SJSA1 (cell line): ENCODE results near the gene COLQ. TPM values are rescaled to one million over a fixed set of nuclear protein-coding genes. Genes with fewer than 3 reads are reported as not detected.
"Not testable (repeated sequence)": the region's sequence is repeated elsewhere in the genome, so short reads cannot be mapped to it uniquely, and the experiment has no call there.

ENCODE experiments used
- DNase-seq, 2 experiments: peaks; one replicate each; pipeline ENCODE4 v3.0.0-alpha.2; 2015 to 2020; ENCODE audit warnings: low spot score in 2 of 2, low read depth in 1 of 2
- H3K27ac ChIP-seq: fragments of 250-450 bp; sonication (Bioruptor Pico); 2 replicates; pipeline ENCODE4 v1.5.1; 2020; ENCODE audit warnings: mild to moderate bottlenecking, moderate library complexity
- H3K27me3 ChIP-seq: fragments of 250-450 bp; sonication (Bioruptor Pico); replicated peaks from 2 replicates; pipeline ENCODE4 v1.5.1; 2020; ENCODE audit warnings: mild to moderate bottlenecking, moderate library complexity
- H3K36me3 ChIP-seq: fragments of 250-450 bp; sonication (Bioruptor Pico); 2 replicates; pipeline ENCODE4 v1.5.1; 2020; ENCODE audit warnings: mild to moderate bottlenecking
- H3K4me1 ChIP-seq: fragments of 250-450 bp; sonication (Bioruptor Pico); replicated peaks from 2 replicates; pipeline ENCODE4 v1.6.1; 2021; ENCODE audit warnings: mild to moderate bottlenecking
- H3K4me3 ChIP-seq: fragments of 250-450 bp; sonication (Bioruptor Pico); 2 replicates; pipeline ENCODE4 v1.5.1; 2020; ENCODE audit warnings: mild to moderate bottlenecking
- H3K9me3 ChIP-seq: fragments of 250-450 bp; sonication (Bioruptor Pico); replicated peaks from 2 replicates; pipeline ENCODE4 v1.5.1; 2020; ENCODE audit warnings: mild to moderate bottlenecking
- total RNA-seq: library from RNA; depleted of rRNA; stranded (reverse); fragments of >200 nt; shearing (Covaris generic); gene quantifications from 2 replicates; pipeline ENCODE4 v1.2.3, GENCODE V29; 2014

COLQ gene
- total RNA-seq, 1 experiment from 2014 or later, result 0.29 TPM

DNA sequence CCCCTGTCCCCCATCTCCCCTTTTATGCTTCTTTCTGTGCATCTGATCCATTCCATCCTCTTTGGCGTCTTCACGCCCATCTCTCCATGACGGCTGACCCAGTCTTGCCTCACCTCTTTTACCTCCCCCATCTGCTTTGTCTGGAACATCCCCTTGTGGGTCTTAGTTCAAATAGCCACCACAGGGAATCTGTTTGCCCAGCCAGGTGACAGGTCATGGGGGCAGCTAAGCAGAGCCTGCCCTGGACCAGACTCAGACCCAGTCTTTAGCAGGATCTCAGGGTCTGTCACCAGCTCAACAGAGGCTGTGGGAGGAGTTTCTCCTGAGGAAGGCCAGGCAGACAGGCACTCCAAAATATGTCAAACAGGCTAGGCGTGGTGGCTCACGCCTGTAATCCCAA lies 28.1 kb downstream of the COLQ start:
- Histone ChIP-seq H3K4me3 (no peak overlapping the region), H3K36me3 (no peaks in the 10 kb centered on the region), H3K9me3 (no peaks in the 10 kb centered on the region), H3K27me3 (no peaks in the 10 kb centered on the region), H3K4me1 (peaks cover 15% of the 10 kb centered on the region), H3K27ac (no peak overlapping the region)
- no peak for DNase-seq

DNA sequence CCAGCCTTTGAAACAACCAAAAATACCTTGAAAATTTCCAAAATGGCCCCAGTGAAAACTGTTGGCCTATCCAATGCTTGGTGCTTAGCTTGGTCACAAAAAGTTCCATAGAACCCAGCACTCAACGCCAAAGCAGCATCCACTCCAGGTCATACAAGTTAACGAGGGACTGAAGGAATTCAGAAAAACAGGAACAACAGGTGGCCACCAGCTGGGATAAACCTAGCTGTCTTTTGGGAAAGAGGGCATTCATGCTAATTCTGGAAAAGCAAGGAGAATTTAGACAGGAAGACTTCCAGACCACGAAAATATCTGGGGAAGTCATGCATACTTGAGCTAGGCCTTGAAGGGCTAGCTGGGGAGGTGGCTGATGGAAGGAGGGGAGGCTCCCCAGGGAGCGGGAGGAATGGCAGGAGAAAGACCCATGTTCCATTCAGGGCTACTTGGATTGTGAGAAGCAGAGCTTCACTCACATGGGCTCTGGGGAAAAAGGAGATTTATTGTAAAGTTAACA lies 28.6 kb downstream of the COLQ start:
- H3K27ac ChIP-seq, result no peak overlapping the region
- H3K36me3 ChIP-seq, result no peaks in the 10 kb centered on the region
- no peaks in the 10 kb centered on the region for H3K27me3 ChIP-seq
- no peak overlapping the region for H3K4me3 ChIP-seq
- peaks cover 15% of the 10 kb centered on the region for H3K4me1 ChIP-seq
- no peaks in the 10 kb centered on the region for H3K9me3 ChIP-seq
- no peak for DNase-seq

- Histone ChIP-seq H3K36me3 (no peaks in the 10 kb centered on the region), H3K9me3 (no peaks in the 10 kb centered on the region), H3K4me3 (no peak overlapping the region), H3K4me1 (peaks cover 9% of the 10 kb centered on the region), H3K27ac (no peak overlapping the region), H3K27me3 (no peaks in the 10 kb centered on the region)
- no peak for DNase-seq
Measured at GRCh38 chr3:15491143-15491542, 30.4 kb downstream of the COLQ start.

GRCh38 chr3:15490158-15490557 lies 31.3 kb downstream of the COLQ start:
- no peaks in the 10 kb centered on the region for H3K27me3 ChIP-seq
- no peak overlapping the region for H3K4me3 ChIP-seq
- no peaks in the 10 kb centered on the region for H3K9me3 ChIP-seq
- DNase-seq, result no peak
- H3K27ac ChIP-seq, result no peak overlapping the region
- H3K36me3 ChIP-seq, result no peaks in the 10 kb centered on the region
- no peaks in the 10 kb centered on the region; the same call in none of the 2 replicates for H3K4me1 ChIP-seq

- Histone ChIP-seq H3K4me1 (no peaks in the 10 kb centered on the region), H3K27ac (no peak overlapping the region), H3K36me3 (no peaks in the 10 kb centered on the region), H3K4me3 (no peak overlapping the region), H3K27me3 (no peaks in the 10 kb centered on the region), H3K9me3 (no peaks in the 10 kb centered on the region)
- no peak for DNase-seq
Measured at GRCh38 chr3:15488002-15488401, 33.5 kb downstream of the COLQ start.

DNA sequence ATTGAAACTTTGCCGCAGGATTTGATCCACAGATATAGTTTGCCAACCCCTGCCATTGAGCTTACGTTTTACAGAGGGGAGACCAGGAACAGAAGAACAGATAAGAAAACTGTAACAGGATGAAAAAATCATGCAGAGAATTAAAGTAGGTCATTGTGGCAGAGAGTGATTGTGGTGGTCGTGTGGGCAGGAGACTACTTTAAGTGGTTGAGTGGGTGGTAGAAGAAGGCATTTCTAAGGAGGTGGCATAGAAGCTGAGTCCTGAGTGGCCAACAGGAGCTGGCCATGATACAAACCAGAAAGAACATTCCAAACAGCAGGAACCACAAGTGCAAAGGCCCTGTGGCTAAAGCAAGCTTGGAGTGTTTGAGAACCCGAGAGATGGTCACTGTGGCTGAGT lies 34.5 kb downstream of the COLQ start:
- Histone ChIP-seq H3K4me1 (no peaks in the 10 kb centered on the region), H3K9me3 (no peaks in the 10 kb centered on the region), H3K27ac (no peak overlapping the region), H3K36me3 (no peaks in the 10 kb centered on the region), H3K4me3 (no peak overlapping the region), H3K27me3 (no peaks in the 10 kb centered on the region)
- DNase-seq, result no peak

DNA sequence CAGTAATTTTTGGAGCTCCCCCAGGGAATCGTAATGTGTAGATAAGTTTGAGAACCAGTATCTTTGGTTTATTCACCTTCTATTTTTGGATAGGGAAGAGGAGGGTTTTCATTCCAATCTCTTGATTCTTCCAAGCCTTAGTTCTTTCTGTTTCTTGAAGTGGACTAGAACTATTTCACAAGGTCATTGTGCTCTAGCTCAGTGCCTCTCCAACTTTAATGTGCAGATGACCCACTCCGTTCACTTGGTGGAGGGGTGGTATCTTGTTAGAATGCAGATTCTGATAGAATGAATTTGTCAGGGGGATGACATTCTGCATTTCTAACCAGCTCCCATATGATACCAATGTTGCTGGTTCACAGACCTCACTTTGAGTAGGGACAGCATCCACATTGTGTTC lies 35.5 kb downstream of the COLQ start:
- Histone ChIP-seq H3K9me3 (no peaks in the 10 kb centered on the region), H3K27ac (no peak overlapping the region), H3K36me3 (no peaks in the 10 kb centered on the region), H3K27me3 (no peaks in the 10 kb centered on the region), H3K4me3 (no peak overlapping the region), H3K4me1 (no peaks in the 10 kb centered on the region)
- no peak for DNase-seq

DNA sequence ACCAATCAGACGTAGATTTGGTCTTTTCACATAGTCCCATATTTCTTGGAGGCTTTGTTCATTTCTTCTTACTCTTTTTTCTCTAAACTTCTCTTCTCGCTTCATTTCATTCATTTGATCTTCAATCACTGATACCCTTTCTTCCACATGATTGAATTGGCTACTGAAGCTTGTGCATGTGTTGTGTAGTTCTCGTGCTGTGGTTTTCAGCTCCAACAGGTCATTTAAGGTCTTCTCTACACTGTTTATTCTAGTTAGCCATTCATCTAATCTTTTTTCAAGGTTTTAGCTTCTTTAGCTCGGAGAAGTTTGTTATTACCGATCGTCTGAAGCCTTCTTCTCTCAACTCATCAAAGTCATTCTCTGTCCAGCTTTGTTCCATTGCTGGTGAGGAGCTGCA lies 37.0 kb downstream of the COLQ start:
- H3K9me3 ChIP-seq, H3K27me3 ChIP-seq, H3K4me1 ChIP-seq, H3K27ac ChIP-seq, DNase-seq, H3K4me3 ChIP-seq, H3K36me3 ChIP-seq: not testable (repeated sequence)

GRCh38 chr3:15479400-15480224 lies 41.9 kb downstream of the COLQ start:
- H3K27ac ChIP-seq, result no peak overlapping the region
- H3K4me3 ChIP-seq, result no peak overlapping the region
- no peaks in the 10 kb centered on the region for H3K36me3 ChIP-seq
- H3K4me1 ChIP-seq, result no peaks in the 10 kb centered on the region
- DNase-seq, result no peak
- H3K27me3 ChIP-seq, result no peaks in the 10 kb centered on the region
- H3K9me3 ChIP-seq, result no peaks in the 10 kb centered on the region

DNA sequence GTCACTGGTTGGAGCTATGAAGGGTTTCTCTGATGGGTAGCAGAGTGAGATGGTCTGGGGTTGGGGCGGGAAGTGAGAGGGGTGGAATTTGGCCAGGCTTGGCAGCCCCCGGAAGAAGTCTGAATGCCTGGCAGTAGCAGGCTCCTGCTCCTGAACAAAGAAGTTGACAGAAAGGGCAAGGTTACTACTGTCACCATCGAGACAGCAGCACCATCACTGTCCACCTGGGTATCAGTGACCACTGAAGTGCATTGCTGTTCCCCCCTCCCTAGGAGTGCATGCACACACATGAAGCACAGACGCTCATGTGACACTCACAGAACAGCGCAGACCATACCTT lies 42.9 kb downstream of the COLQ start:
- Histone ChIP-seq H3K9me3 (no peaks in the 10 kb centered on the region), H3K36me3 (no peaks in the 10 kb centered on the region), H3K4me3 (no peak overlapping the region), H3K27ac (no peak overlapping the region), H3K27me3 (no peaks in the 10 kb centered on the region), H3K4me1 (no peaks in the 10 kb centered on the region)
- DNase-seq, result no peak

GRCh38 chr3:15477951-15478639 lies 43.4 kb downstream of the COLQ start:
- Histone ChIP-seq H3K27me3 (no peaks in the 10 kb centered on the region), H3K4me3 (no peak overlapping the region), H3K9me3 (no peaks in the 10 kb centered on the region), H3K27ac (no peak overlapping the region), H3K36me3 (no peaks in the 10 kb centered on the region), H3K4me1 (no peaks in the 10 kb centered on the region)
- DNase-seq, result no peak

DNA sequence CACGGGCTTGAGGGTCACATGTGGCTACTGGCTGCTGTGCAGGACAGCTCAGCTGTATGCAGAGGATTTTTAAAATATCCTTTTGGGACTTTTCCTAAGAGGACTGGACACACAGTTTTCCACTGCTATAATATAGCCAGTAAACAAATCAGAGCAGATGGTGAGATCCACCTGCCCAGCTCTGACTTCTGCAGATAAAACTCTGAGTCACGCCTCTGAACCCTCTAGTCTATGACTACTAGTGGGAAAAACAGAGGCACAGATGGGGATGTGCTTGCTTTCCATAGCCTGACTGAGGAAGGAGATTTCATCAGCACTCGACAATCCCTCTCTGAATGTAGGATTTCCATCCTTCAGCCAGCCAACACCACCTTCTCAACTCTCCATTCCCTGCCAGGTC lies 45.1 kb downstream of the COLQ start:
- H3K27me3 ChIP-seq, result no peaks in the 10 kb centered on the region
- no peaks in the 10 kb centered on the region for H3K4me1 ChIP-seq
- H3K36me3 ChIP-seq, result no peaks in the 10 kb centered on the region
- H3K27ac ChIP-seq, result no peak overlapping the region
- no peak for DNase-seq
- H3K4me3 ChIP-seq, result no peak overlapping the region
- no peaks in the 10 kb centered on the region for H3K9me3 ChIP-seq

- no peak for DNase-seq
- Histone ChIP-seq H3K4me1 (no peaks in the 10 kb centered on the region), H3K36me3 (no peaks in the 10 kb centered on the region), H3K4me3 (no peak overlapping the region), H3K27me3 (no peaks in the 10 kb centered on the region), H3K27ac (no peak overlapping the region), H3K9me3 (no peaks in the 10 kb centered on the region)
Measured at GRCh38 chr3:15475161-15475560, 46.3 kb downstream of the COLQ start.

GRCh38 chr3:15471861-15472260 lies 49.6 kb downstream of the COLQ start:
- Histone ChIP-seq H3K27me3 (no peaks in the 10 kb centered on the region), H3K4me1 (no peaks in the 10 kb centered on the region), H3K27ac (no peak overlapping the region), H3K4me3 (no peak overlapping the region), H3K9me3 (no peaks in the 10 kb centered on the region), H3K36me3 (no peaks in the 10 kb centered on the region)
- DNase-seq, result no peak
